ENCODE measurements around the gene USP49. TPM values are rescaled to one million over a fixed set of nuclear protein-coding genes. Genes with fewer than 3 reads are reported as not detected.

The USP49 gene
- total RNA-seq, 2 donors from 2014 or later, result 1.7 to 19.5 TPM

DNA sequence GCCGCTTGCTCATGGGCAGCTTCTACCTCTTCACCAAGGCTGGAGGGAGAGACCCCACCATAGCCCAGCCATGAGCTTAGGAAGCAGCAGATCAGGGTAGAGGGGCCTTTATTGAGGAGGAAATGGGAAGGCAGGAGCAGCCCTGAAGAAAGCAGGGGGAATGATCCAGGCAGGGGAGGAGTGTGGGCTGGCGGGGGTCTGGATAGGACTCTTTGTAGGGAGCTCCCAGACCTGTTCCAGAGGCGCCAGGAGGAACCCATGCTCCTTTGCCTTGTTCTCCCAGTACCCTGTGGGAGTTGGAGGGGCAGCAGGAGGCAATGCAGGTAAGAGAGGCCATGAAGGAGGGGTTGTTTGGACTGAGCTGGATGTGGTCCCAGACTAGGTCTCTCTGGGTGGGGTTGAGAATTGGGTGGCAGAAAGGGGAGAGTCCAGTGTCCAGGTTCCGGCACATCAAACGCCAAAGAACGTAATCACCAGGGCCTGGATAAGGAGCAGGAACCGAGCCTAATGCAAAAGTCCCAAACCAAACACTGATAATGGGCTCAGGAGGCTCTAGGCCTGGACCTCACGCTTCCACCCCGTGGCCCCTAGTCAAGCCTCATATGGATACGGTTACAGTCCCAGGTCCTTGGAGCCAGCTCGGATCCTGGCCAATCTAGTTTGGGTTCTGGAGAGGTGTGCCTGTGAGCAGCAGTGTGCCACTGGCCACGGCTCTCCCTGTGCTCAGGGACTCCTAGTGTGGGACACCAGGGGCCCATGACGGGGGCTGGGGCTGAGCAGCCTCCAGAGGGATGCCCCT is 135.9 kb downstream of the USP49 start:
- WGBS, result 93% methylated on average over 13 of the region's 13 CpGs
- no peak overlapping the region for H3K27ac ChIP-seq
- H3K4me1 ChIP-seq (replicated peaks), result no peaks in the 10 kb centered on the region
- intact Hi-C loops (cut with DNase I), result no loop called here
- H3K27me3 ChIP-seq (replicated peaks; ENCODE audit: insufficient read depth), result no peaks in the 10 kb centered on the region
- DNase-seq (ENCODE audit: low spot score), result no peak
- no peaks in the 10 kb centered on the region for H3K36me3 ChIP-seq
- H3K9me3 ChIP-seq, result no peaks in the 10 kb centered on the region
- H3K4me3 ChIP-seq, result no peak overlapping the region
- TF ChIP-seq POLR2AphosphoS5 (IDR thresholded peaks at IDR 0.05), result no peak

- Histone ChIP-seq H3K27me3 (replicated peaks; ENCODE audit: insufficient read depth) (no peaks in the 10 kb centered on the region), H3K27ac (no peak overlapping the region), H3K4me3 (no peak overlapping the region), H3K9me3 (no peaks in the 10 kb centered on the region), H3K4me1 (replicated peaks) (no peaks in the 10 kb centered on the region), H3K36me3 (no peaks in the 10 kb centered on the region)
- DNase-seq (ENCODE audit: low spot score), result no peak
- 91% methylated on average over 6 of the region's 6 CpGs for WGBS
- intact Hi-C loops (cut with DNase I), result no loop called here
- TF ChIP-seq, protein P1, sequence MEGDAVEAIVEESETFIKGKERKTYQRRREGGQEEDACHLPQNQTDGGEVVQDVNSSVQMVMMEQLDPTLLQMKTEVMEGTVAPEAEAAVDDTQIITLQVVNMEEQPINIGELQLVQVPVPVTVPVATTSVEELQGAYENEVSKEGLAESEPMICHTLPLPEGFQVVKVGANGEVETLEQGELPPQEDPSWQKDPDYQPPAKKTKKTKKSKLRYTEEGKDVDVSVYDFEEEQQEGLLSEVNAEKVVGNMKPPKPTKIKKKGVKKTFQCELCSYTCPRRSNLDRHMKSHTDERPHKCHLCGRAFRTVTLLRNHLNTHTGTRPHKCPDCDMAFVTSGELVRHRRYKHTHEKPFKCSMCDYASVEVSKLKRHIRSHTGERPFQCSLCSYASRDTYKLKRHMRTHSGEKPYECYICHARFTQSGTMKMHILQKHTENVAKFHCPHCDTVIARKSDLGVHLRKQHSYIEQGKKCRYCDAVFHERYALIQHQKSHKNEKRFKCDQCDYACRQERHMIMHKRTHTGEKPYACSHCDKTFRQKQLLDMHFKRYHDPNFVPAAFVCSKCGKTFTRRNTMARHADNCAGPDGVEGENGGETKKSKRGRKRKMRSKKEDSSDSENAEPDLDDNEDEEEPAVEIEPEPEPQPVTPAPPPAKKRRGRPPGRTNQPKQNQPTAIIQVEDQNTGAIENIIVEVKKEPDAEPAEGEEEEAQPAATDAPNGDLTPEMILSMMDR (IDR thresholded peaks at IDR 0.05), result no peak
- no peak for TF ChIP-seq POLR2AphosphoS5 (IDR thresholded peaks at IDR 0.05)
- TF ChIP-seq POLR2A (IDR thresholded peaks at IDR 0.05), result no peak
These were observed 136.5 kb downstream of the USP49 start for GRCh38 chr6:41758641-41759035.

DNA sequence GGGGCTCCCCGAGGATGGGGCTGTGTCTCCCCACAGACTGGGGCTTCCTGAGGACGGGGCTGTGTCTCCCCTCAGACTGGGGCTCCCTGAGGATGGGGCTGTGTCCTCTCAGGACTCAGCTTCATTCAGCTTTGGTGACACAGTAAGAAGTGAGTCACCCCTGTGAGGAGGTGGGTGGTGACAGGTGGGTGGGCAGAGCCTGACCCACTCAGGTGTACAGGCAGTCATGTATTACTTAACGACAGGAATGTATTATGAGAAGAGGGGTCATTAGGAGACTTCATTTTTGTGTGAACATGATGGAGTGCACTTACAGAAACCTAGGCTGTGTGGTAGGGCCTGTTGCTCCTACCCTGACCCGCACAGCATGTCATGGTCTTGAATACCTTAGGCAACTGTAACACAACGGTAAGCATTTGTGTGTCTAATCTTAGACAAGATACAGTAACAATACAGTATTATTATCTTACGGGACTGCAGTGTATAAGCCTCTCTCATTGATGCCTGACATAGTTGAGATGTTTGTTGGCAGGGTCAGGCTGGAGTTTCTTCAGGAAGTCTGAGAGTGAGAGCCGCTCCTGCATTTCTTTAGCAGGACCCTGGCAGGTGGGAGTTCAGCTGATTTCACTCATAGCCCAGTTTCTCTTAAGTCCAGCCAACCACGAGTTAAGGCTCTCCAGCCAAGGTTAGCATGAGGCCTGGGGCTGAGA is 137.1 kb downstream of the USP49 start:
- Histone ChIP-seq H3K4me3 (no peak overlapping the region), H3K9me3 (no peaks in the 10 kb centered on the region), H3K4me1 (replicated peaks) (no peaks in the 10 kb centered on the region), H3K27ac (no peak overlapping the region), H3K36me3 (no peaks in the 10 kb centered on the region), H3K27me3 (replicated peaks; ENCODE audit: insufficient read depth) (no peaks in the 10 kb centered on the region)
- intact Hi-C loops (cut with DNase I), result no loop called here
- TF ChIP-seq POLR2A (IDR thresholded peaks at IDR 0.05), result no peak
- TF ChIP-seq POLR2AphosphoS5 (IDR thresholded peaks at IDR 0.05), result no peak
- TF ChIP-seq, protein P1 (IDR thresholded peaks at IDR 0.05), result no peak
- DNase-seq (ENCODE audit: low spot score), result no peak
- 79% methylated on average over 8 of the region's 8 CpGs for WGBS

GRCh38 chr6:41757271-41757670 is 137.9 kb downstream of the USP49 start:
- no peaks in the 10 kb centered on the region for H3K27me3 ChIP-seq (replicated peaks; ENCODE audit: insufficient read depth)
- no peak for DNase-seq (ENCODE audit: low spot score)
- no peaks in the 10 kb centered on the region for H3K9me3 ChIP-seq
- H3K36me3 ChIP-seq, result no peaks in the 10 kb centered on the region
- no peak for TF ChIP-seq POLR2AphosphoS5 (IDR thresholded peaks at IDR 0.05)
- TF ChIP-seq, protein P1 (IDR thresholded peaks at IDR 0.05), result no peak
- no peak for TF ChIP-seq POLR2A (IDR thresholded peaks at IDR 0.05)
- intact Hi-C loops (cut with DNase I), result no loop called here
- no peaks in the 10 kb centered on the region for H3K4me1 ChIP-seq (replicated peaks)
- H3K27ac ChIP-seq, result no peak overlapping the region
- 96% methylated on average over 6 of the region's 6 CpGs for WGBS
- no peak overlapping the region for H3K4me3 ChIP-seq

DNA sequence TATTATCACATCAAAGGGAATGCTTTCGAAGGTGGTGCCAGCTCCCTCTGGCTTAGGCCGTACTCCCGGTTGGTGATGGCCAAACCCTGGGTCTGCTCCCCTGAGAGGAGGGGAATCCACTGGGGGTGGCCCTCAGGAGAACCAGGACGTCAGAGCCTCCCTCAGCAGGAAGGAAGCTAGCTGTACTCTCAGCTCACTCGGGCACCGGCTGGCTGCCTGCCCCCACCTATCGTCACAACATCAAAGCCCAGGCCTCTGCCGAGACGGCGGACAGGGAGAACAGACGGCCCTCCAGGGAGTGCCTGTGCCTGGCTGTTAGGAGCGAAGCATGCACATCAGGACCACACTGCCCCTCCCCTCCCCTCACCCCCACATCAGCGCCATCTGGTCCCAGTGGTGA is 138.8 kb downstream of the USP49 start:
- Histone ChIP-seq H3K36me3 (no peaks in the 10 kb centered on the region), H3K9me3 (no peaks in the 10 kb centered on the region), H3K27ac (no peak overlapping the region), H3K27me3 (replicated peaks; ENCODE audit: insufficient read depth) (no peaks in the 10 kb centered on the region), H3K4me1 (replicated peaks) (no peaks in the 10 kb centered on the region), H3K4me3 (no peak overlapping the region)
- intact Hi-C loops (cut with DNase I), result no loop called here
- TF ChIP-seq POLR2A (IDR thresholded peaks at IDR 0.05) (no peak), POLR2AphosphoS5 (IDR thresholded peaks at IDR 0.05) (no peak)
- TF ChIP-seq, protein P1 (IDR thresholded peaks at IDR 0.05), result no peak
- DNase-seq (ENCODE audit: low spot score), result no peak
- 68% methylated on average over 13 of the region's 13 CpGs for WGBS
